ENCODE measurements around the gene KANSL1.

GRCh38 chr17:45986056-45986455 is 207.2 kb downstream of the KANSL1 start:
- TF ChIP-seq EZH2 (IDR thresholded peaks at IDR 0.05; ENCODE audit: low read length, missing control alignments) (no peak), CTCF (conservative IDR thresholded peaks at IDR 0.05 in 1 of 2, IDR thresholded peaks at IDR 0.05 in 1 of 2; ENCODE audit: low read depth in 1 of 2, low read length in 2 of 2) (no peak)

Data from fibroblast of lung (primary cell).